Stimulated activated CD4-positive, alpha-beta T cell treated with anti-CD3 and anti-CD28 coated beads, Interleukin-15, amount 100 ng/mL, for 48 hours (primary cell): ENCODE data around the gene COMMD2.

Source experiments
- DNase-seq, 2 donors: peaks; one replicate each; pipeline ENCODE4 v3.0.0-alpha.2; 2020; ENCODE audit warnings: low read depth in 2 of 2

The COMMD2 gene

DNA sequence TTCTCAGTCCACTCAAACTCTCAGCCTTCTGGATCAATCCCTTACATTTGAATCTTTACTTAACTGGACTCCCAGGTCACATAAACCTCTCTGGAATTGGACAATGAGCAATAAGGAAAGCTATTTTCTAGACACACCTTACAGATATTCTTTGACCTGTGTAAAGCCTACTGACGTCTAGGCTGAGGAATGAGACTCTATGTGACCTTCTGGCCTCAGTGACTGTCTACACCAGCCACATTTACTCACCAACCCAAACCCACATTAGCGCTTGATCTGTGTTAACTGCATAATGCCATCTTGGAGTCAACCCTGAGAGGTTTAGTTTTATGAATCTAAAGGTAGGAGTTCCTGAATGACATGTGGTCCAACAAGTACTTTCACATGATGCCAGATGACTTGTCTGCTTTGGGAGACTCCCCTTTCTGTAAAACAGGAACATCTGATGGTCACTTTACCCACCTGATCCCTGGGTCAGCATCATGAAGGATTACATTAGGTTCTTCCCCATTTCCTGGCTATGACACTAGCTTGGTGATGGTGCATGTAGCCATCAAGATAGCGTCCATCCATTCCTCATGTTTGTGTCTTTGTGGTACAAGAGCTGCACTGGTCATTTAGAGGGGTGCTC is 11.4 kb upstream of the COMMD2 start:
- DNase-seq, result no peak

DNA sequence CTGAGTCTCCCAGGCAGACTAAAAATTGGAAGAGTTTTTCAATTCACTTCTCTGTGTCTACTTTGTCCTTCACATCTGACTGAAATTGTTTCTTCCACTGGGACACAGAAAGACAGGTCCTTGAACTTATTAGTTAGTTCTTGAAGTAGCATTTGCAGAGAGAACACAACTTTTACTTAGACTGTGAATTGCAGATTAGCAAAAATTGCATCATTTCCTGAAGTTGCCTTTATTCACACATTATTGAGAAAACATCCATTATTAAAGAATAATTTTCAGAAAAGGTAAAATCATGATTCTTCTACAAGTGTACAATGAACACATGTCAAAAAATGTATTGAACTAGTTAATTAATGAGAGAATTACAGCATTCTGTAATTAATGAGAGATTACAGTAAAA is 1.4 kb upstream of the COMMD2 start:
- DNase-seq, result no peak

DNA sequence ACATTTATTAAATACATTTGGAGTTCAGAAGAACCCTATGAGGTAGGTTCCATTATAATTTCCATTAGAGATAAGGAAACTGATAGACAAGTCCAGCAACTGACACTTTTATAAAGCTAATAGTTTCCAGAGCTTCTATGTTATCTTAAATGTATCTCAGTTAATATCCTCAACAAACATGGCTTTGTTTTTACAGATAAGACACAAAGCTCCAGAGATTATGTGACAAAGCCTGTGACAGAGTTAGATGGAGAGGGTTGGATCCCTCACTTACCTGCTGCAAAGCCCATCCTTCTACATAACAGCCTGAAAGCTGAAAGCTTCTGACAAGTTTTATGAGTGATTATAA is 473 bp upstream of the COMMD2 start:
- no peak for DNase-seq

DNA sequence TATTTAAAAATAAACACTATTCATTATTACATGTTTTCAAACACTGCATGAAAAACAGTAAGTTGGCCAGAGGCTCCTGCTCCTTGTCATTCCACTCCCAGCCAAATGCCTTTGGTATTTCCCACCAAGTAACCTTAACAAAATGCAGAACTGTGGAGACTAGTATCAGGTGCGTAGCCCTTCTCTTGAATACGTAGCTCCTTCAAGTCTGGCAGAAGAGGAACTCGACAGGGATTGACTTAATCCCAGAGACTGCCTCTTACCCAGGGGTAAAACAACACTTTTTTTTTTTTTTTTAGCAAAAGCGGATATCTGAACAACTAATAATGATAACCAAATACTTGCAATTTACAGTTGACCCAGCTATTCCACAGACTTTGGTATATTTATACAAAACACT is 738 bp downstream of the COMMD2 start:
- DNase-seq, result no peak

DNA sequence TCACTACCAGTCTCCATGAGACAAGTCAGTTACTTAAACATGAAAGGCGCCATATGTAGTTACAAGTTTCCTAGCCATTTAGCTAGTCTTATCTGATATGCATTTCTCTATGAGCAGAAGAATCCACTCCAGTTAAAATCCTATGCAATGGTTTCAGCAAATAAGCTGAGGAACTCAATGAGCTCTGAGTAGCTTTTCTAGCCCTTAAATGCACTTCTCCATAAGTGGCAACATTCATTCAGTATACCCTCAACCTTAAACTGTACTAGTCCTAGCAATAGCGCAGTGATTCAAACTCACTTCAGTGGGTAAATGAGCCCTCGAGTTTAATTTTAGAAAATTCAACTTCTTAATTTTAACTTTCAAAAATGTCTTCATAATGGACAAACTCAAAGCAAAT is 7.7 kb downstream of the COMMD2 start:
- DNase-seq, result no peak

DNA sequence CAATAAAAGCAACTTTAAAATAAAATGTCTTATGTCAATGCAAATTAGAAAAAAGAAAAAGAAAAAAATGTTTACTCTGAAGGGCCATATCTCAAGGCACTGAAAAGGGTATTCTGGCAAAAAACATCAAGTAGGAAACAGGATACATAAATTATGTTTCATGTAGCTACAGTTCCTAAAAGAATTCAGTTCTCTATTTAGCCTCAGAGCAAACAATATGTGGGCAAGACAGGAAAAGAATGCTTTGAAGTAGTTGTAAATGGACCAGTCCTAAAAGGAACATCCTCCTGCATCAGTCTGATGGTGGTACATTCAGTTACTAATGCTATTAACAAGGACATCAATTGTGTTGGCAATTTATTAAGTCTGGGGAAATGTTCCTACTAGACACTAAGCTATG is 8.1 kb downstream of the COMMD2 start:
- no peak for DNase-seq

DNA sequence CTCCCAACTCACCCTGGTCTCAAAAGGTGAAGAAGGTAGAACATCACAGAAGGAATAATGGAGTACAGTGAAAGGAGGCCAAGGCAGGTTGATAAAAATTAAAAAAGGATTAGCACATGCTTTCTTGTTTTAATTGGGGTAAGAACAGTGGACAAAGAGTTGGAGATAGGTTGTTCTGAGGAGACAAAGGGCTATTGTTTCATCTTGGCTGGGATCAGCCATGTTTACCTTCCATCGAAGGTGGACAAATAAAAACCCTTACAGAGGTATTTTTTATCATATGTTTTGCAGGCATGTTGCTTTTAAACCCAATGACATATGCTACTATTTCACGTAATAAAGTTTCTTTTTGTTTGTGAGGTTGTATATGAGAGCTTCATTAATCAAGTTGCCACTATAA is 12.9 kb downstream of the COMMD2 start:
- no peak for DNase-seq

DNA sequence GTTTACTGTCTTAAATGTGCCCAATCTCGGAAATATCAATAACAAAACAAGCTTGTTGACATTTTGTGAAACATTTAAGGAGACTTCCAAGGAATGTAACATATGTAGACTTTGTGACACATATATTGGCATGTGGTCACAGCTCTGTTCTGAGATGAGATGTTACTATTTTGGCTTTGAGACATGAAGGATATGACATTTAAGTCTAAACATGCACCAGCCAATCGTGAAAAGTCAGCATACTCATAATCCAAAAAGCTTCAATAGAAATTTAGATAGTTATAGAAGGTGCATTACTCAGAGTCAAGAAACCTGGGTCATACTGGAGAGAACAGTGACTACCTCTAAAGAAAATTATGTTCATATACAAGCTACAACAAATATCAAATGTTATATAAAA is 13.4 kb downstream of the COMMD2 start:
- no peak for DNase-seq

DNA sequence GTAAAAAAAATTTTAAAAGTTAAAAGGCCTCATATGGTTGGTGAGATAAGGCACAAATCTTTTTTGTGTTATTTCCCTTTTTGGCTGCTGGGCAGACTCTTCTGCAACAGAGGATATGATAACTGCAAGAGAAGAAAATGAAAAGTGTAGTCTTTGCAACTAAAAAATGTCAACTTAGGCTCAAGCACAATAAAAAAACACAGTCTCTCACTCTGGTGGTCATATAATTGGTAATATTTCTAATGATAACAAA is 15.4 kb downstream of the COMMD2 start:
- DNase-seq, result no peak

DNA sequence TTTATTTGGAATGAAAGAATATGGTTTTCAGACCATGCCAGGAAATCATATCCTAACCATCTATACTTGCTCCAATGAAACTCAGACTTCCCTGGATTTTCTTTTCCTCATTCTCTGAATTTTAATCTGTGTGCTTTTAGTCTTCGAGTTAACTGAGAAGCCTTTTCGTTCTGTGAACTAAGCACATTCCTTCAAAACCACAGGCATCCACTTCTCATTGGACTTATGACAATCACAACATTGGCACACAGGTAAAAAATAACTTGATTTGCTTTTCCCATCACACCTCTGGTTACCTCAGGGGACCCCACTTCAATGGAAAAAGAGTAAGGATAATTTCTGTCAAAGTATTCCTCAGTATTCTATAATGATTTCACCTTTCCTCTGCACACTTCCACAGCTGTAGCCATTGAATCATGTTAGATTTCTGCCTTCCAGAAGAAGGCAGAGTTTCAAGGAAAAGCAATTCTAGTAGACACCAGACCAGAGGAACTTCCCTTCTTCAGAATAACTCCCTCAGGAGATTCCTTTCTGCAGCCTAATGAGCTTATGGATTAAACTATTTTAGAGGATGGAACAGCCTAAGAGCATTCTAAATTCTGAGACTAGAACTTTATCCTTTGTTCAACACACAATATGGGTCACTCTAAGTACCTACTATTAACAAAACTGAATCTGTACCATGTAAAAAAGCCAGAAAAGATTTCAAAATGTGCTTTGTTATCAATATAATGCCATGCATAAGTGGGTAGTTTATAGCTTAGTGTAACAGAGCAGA is 15.9 kb downstream of the COMMD2 start:
- DNase-seq, result no peak

DNA sequence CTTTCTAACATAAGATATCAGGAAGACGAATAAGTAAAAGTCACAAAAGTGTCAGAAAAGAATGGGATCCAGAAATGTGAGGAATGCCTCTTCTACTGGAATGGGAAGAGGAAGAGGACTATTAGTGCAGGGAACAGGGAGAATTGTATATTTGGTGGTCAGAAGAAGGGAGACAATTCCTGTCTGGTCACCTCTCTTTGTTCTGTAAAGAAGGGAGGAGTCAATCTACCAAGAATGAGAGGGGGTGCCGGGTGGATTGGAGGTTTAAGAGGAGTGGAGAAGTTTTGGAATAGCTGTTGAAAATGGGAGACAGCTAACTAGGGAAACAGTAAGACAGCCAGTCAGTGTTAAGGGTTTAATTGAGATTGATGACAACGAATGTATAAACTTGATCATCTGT is 20.1 kb downstream of the COMMD2 start:
- DNase-seq, result no peak

DNA sequence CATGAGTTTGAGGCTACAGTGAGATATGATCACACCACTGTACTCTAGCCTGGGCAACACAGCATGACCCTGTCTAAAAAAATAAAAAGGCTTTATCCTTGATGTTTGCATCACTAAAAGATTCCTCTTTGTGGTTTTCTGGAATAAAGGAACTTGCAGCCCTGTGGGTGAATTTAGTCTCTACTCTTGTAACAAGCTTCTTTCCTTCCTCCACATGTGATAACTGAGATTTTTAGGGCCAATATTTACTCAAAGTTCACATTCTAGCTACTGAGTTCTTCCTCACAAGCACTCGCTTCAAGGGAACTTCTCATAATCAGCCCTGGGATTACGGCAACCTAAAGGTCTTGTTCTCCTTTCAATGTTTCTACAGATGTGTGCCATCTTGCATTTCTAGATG is 24.6 kb downstream of the COMMD2 start:
- no peak for DNase-seq

DNA sequence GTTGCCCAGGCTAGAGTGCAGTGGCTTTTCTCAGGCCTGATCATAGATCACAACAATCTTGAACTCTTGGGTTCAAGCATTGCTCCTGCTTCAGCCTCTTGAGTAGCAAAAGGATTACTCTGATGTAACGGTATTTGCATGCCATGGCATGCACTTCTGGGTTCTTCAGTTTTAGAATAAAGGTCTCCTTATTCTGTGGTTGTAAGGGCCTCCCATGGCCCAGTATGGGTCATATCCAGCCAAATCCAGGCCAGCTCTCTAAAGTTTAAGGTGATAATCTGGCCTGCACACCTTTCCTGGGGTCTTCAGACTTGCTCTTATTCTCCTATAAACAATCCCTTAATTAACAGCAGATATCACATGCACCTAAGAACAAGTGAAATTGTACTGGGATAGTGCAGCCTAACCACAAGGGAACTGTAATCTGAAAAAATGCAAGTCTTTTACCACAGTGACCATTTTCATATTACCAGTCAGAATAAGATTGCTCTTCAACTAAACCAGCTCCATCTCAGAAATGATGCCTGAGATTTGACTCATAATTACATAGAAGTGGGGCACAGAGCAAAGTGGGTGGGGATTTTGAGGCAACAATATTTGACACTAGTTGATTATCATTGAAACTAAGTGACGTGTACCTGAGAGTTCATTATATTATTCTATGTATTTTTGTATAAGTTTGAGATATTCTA is 25.4 kb downstream of the COMMD2 start:
- DNase-seq, result no peak

DNA sequence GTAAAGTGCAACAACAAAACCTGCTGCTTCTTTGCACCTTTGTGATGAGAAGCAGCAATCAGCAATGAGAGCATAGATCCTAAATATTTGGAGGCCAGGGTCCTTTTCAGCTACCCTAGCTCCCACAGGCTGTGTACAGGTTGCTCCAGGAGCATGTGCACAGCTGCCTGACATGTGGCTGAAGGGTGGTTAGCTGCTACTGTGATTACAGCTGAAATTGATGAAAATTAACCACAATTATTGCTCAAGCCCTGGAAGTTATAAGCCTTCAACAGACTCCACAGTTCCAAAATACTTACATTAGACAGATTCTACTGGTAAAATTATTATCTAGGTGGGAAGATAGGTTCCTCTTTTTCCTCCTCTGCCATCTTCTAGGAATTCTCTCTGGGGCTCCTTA is 28.5 kb downstream of the COMMD2 start:
- DNase-seq, result no peak

DNA sequence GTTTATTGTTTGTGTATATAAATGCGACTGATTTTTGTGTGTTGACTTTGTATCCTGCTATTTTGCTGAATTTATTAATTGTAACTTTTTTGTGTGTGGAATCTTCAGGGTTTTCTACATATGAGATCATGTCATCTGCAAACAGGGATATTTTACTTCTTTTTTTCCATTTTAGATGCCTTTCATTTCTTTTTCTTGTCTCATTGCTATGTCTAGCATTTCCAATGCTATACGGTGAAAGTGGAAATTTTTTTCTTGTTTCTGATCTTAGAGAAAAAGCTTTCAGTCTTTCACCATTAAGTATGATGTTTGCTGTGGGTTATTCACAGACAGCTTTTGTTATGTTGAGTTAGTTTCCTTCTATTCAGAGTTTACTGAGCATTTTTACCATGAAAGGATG is 31.4 kb downstream of the COMMD2 start:
- no peak for DNase-seq

DNA sequence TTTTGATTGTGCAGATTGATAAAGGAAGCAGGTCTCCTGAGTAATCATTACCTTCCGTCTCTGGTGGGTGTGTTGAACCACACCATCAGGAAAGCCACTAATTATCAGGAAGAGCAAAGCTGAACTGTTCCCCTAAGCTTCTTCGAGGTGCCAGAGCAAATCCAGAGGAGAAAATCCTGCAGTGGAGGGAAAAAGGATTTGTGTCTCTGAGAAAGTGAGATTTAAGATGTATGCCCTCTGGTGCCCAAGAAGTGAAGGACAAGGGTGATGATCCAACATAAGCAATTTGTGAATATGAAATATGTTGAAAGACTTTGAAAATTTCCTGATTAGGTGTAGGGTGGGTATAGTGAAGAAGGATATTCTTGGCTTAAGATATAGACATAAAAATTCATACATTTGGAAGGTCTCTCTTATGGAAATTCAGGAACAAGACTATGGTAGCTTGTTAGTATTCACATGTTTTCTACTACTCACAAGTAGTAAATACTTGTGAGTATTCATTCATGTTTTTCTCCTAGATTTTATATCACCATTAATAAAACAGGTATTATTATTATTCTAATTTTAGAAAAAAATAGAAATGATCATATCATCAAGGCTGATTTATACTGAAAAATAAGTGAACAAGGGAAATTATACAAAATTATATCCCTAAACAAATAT is 34.8 kb downstream of the COMMD2 start:
- DNase-seq, result no peak

DNA sequence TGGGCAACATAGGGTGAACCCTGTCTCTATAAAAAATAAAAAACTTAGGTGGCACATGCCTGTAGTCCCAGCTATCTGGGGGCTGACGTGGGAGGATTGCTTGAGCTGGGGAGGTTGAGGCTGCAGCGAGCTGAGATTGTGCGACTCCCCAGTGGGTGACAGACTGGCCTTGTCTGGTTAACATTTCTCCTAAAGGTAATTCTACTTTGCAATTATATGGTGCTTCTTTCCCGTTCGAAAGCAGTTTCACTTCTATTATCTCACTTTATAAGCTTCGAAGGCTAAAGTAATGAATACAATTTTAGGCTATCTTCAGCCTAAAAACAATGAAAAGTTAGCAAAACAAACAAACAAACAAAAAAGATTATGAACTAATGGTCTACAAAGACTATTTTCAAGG is 35.3 kb downstream of the COMMD2 start:
- DNase-seq, result no peak

DNA sequence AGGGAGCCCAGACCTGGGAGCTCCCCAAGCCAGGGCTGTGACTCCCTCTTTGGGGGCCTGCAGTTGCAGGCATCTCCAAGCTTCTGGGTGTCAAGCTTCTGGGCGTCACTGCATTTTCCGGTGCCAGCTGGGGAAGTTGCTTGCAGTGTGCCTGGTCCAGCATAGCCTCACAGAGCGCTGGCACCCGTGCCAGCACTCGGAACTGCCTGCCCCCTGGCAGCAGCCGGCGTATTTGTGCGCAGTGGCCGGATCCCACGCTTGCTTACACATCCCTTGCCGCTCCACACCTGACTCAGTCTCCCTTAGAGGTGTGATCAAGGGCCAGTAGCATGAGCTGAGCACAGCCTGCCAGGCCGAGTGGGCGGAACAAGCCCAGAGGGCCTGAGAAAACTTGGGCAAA is 37.0 kb downstream of the COMMD2 start:
- no peak for DNase-seq

DNA sequence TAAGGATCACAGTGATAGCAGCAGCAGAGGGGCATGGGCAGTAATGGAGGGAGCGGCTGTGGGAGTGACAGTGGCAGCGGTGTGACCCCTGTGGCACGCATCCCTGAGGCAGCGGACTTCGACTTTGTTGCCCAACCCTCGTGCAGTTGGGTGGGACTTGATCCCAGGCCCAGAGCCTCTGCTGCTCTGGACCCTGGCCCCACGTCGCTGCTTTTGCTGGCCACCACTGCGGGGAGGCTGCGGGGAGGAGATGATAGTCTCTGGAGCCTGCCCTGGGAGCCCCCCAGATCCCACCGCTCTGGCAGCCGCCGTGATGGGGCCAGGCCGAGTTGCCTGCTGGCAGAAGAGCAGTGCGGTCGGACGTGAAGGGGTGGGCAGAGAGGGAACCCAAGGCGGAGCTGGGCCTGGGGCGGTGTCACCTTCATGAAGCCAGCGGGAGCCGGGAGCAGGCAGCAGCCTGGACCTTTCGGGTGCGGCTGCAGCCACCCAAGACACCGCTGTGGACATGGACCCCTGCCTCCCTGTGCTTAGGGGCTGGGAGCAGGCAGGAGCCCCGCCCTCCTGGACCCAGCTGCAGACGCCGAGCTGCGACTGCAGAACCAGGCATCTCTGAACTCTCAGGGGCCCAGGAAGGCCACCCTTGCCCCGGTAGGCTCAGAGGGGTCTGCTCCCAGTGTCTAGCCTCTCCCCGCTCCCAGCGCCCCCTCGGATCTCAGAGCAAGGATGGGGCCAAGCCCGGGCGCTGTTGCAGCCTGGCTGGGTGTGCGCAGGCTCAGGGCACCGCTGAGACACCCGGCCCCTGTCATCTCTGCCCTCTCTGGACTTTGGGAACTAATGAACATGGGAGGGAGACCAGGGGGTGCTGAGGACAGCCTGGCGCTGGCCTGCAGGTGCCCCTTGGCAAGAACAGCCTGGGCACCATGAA is 38.3 kb downstream of the COMMD2 start:
- no peak for DNase-seq

DNA sequence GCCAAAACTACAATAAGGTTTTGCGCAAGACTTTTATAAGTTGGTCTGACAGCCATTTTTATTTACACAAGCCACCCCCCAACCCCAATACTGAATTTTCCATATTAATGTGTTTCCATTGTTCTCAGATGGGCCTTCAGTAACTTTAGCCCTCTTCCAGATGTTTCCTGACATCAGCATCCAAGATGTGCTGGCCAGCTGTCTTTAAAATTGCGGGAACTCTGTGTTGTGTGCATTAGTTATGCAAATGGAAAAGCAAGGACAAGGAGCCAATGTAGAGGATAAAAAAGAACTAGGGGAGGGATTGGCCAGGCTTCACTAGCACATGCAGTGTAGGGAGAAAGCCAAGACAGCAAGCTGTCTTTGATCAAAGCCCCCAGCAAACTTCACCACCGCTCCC is 45.4 kb downstream of the COMMD2 start:
- DNase-seq, result no peak

DNA sequence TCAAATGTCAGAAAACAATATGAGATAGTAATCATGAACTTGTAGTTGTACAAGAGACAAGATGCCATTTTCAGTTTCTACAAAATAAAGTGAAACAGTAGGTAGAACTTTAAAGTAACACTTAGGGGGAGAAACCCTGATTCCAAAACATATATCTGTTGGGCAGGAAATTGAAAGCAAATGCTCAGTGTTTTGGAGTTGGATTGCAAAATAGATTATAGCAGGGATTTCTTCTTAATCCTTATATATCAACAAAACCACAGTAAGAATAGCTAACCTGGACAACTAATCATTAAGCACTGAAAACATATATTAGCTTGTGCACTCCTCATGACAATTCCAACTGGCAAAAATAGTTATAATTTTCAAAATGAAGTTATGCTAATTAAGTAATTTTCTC is 46.9 kb downstream of the COMMD2 start:
- DNase-seq, result no peak

DNA sequence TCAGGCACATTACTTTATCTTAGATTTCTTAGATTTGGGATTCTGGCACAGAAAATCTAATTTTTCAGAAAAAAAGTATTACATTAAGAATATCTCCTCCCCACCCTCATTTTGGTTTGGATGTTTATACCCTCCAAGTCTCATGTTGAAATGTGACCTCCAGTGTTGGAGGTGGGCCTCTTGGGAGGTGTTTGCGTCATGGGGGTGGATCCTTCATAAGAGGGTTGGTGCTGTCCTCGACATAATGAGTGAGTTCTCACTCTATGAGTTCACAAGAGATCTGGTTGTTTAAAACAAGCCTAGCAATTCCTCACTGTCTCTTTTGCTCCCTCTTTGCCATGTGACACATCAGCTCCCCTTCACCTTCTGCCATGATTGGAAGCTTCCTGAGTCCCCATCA is 48.8 kb downstream of the COMMD2 start:
- DNase-seq, result no peak
